Esophagus mucosa (tissue), 1 donor: ENCODE measurements around the gene STUM. TPM values are rescaled to one million over a fixed set of nuclear protein-coding genes. Genes with fewer than 3 reads are reported as not detected.
A peak's percentile ranks its signal among the peaks of the same experiment; 100 is the strongest.

Source experiments
- ATAC-seq: fragments of 200-7000 bp; cut with Tn5 transposase; one replicate; pipeline ENCODE4 v1.9.1; 2020
- total RNA-seq: library from RNA; stranded (reverse); gene quantifications from one replicate; pipeline ENCODE4 v1.2.4, GENCODE V29; 2023
- donor health status: DM: yes; HTN: yes; CAD: no.

Gene STUM
- total RNA-seq, 1 donor from 2014 or later: 0.24 TPM

GRCh38 chr1:226534098-226534497 is 14.5 kb upstream of the STUM start:
- ATAC-seq: no peak

- no peak for ATAC-seq
Observed at GRCh38 chr1:226534645-226535044, 13.9 kb upstream of the STUM start.

- no peak for ATAC-seq
Observed at GRCh38 chr1:226535666-226536065, 12.9 kb upstream of the STUM start.

DNA sequence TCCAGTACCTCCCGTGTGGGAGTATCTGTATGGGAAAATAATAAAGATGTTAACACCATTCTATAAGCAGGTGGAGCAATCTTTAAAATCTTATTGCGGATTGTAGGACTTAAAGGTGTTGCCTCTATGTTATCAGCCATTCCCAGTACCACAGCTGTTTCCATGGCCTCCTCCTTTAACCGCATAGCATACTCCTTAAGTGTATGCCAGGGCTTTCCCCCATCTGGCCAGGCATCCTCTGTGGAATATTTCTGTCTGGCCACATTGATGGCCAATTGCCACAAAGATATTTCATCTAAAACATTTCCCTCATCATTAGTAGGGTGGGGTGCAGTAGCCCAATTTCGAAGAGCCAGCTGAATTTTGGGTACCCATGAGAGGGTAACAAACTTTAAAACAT is 7.3 kb upstream of the STUM start:
- ATAC-seq: no peak

GRCh38 chr1:226541631-226542622 is 6.6 kb upstream of the STUM start:
- ATAC-seq: no peak

GRCh38 chr1:226542623-226543103 is 5.9 kb upstream of the STUM start:
- no peak for ATAC-seq

DNA sequence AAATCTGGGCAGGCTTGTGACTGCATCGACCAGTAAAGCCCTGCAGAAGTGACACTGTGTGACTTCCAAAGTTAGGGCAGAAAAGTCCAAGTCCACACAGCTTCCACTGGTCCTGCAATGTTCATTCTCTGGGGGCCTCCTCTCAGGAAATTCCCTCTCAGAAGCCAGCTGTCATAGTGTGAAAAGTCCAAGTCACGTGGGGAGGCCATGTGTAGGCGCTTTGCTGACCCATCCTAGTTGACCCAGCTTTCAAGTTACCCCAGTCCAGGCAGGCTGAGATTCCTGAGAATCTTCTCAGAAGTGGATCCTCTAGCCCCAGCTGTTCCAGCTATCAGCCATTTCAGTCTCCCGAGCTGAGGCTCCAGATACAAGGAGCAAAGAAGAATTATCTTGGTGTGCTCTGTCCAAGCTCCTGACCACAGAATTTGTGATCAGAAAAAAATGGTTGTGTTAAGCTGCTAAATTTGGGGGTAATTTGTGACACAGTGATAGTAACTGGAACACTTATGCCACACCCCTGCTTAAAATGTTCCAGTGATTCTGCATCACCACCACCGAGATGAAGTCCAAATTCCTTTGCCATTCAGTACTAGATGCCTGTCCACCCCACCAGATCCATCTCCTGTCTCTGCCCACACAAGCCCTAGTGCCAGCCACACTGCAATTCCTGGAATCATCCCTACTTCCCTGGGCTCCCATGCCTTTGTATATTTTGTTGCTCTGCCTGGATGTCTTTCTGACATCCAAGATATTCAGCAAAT is 2.5 kb upstream of the STUM start:
- ATAC-seq: no peak

- ATAC-seq: no peak
Observed at GRCh38 chr1:226546926-226547325, 1.6 kb upstream of the STUM start.

DNA sequence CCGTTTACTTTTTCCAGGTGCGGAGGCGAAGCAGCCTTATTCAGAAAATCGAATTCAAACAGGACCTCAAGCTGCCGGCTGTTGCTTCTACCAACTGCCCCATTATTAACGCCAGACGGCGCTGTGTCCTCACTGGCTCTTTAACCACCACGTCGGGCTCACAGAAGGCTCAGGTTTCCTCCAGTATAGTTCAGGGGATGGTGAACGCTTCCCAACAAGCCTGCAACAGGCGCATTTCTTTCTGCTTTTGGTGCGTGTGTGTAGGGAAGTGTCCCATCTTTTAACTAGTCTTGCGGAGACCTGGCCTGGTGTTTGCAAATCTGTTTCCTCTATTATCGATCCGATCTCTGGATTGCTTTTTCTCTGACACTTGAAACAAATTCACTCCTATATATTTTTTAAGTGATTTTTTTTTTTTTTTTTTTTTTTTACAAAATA is 791 bp upstream of the STUM start:
- ATAC-seq: peak; percentile 82

GRCh38 chr1:226549094-226549936 is 751 bp downstream of the STUM start:
- ATAC-seq: no peak

DNA sequence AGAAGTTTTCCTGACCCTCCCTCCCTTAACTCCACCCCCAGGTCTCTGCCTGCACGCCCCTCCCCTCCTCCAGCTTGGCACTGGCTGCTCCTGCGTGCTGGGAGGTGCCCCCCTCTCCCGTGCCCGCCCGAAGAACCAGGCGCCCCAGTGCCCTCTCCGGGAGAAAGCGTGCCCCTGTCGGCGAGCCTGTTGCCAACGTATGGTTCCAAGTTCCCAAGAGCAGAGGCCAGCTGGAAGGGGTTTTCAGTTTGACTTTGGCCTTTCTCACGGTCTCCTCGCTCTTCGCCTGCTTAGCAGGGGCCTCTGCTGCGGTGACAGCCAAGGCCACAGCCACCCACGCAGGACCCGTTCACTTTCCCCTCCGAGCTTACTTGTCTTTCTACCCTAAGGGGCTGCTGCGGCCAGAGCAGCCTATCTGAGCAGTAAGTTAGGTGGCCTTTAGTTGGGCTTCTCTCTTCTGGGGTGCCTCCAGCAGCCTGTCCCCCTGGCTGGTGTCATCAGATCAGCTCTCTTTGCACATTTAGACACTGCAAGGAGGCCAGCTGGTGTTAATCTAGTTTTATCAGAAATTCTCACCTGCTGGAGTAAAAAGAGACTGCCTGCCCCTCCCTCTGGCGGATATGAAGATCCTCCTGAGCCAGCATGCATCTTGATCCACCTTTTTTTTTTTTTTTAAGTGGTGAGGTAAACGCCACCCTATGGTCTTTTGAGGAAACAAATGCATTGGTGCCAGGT is 1.5 kb downstream of the STUM start:
- peak; percentile 23 for ATAC-seq

- ATAC-seq: no peak
Observed at GRCh38 chr1:226550672-226551041, 2.1 kb downstream of the STUM start.

DNA sequence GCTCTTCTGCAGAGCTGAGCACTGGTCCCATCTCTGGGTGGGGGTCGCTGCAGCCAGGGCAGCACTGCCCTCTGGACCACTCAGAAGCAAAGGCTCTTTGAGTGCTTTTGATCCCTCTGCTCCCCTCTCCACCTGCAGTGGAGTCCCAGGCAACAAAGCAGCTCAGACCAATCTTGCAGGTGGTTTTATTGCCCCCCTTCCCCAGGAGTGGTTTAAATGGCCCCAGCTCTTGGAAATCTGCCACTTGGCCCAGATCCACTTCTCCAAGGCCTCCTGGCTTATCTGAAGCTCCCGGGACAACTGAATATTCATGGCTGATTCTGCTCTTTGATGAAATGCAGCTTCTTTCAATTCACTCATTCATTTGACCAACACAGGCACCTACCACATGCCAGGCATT is 2.7 kb downstream of the STUM start:
- ATAC-seq: no peak

- no peak for ATAC-seq
Observed at GRCh38 chr1:226552061-226552460, 3.5 kb downstream of the STUM start.

- no peak for ATAC-seq
Observed at GRCh38 chr1:226553266-226553923, 4.8 kb downstream of the STUM start.

- no peak for ATAC-seq
Observed at GRCh38 chr1:226553924-226554282, 5.3 kb downstream of the STUM start.

DNA sequence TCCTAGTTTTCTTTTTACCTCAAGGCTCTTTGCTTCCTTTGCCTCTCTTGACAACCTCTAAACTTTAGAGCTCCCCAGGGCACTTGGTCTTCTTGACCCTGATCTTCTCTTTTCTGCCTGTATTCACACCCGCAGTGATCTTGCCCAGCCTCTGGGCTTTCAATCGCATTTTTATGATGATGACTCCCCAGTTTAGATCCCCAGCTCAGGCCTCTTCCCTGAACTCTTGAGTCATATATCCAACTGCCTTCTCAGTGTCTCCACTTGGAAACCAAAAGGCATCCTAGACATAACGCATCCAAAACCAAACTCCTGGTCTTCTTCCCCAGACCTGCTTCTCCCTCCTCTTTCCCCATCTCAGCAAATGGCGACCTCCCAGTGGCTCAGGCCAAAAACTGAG is 6.5 kb downstream of the STUM start:
- ATAC-seq: no peak

GRCh38 chr1:226557424-226557823 is 8.9 kb downstream of the STUM start:
- ATAC-seq: no peak

- ATAC-seq: no peak
Observed at GRCh38 chr1:226558036-226558650, 9.6 kb downstream of the STUM start.

DNA sequence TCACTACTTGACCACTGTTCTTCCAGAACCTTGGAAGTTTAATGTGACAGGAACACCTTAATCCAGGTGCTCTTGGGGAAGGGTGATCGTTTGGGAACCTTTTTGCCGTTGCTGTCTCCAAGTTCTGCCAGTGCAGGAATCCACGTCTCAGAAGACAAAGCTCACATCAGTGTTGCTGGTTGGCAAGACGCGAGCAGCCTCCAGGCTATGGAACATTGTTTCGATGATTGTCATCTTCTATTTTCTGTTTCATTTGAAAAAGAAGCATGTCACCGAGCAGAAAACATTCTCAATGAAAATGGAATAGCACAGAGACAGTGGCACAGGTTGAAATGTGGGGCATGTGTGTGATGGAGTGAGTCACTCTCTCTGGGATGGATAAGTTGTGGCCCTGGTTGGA is 11.7 kb downstream of the STUM start:
- ATAC-seq: no peak

GRCh38 chr1:226562989-226563388 is 14.4 kb downstream of the STUM start:
- no peak for ATAC-seq
